HepG2 (cell line): ENCODE results near the gene RNU1-2. TPM values are rescaled to one million over a fixed set of nuclear protein-coding genes. Genes with fewer than 3 reads are reported as not detected.
A peak's percentile ranks its signal among the peaks of the same experiment; 100 is the strongest.
"Not testable (repeated sequence)": the region's sequence is repeated elsewhere in the genome, so short reads cannot be mapped to it uniquely, and the experiment has no call there.

Source experiments
- ATAC-seq: fragments of 200-7000 bp; cut with Tn5 transposase; 3 replicates; pipeline ENCODE4 v1.9.1; 2020; ENCODE audit warnings: mild to moderate bottlenecking, moderate library complexity
- BruUV-seq: library from RNA; stranded (reverse); fragments of 400-500 nt; replicated peaks from 2 replicates; lab custom pipeline; 2021; lab: Mats Ljungman, UMichigan
- CTCF ChIA-PET: fragments of 300-600 bp; formaldehyde crosslinking; extraction: SDS; loops from one replicate; lab custom pipeline; 2021; ENCODE audit warnings: low total read pairs, inconsistent platforms, low intra/inter-chr PET ratio; lab: Yijun Ruan, JAX
- POLR2A ChIA-PET: fragments of 350-600 bp; sonication (Branson Sonifier 250); formaldehyde crosslinking; loops from one replicate; lab custom pipeline; 2020; ENCODE audit warnings: antibody characterized with exemption, inconsistent platforms; lab: Yijun Ruan, JAX
- DNase-seq: peaks from one replicate; pipeline ENCODE4 v3.0.0-alpha.2; 2015; ENCODE audit warnings: low spot score
- FAIRE-seq: peaks from 3 replicates; lab custom pipeline; 2011; peaks lifted over from hg19 to GRCh38; lab: Jason Lieb, UNC
- H2AFZ ChIP-seq: one replicate; pipeline ENCODE4 v1.6.1; 2011; ENCODE audit warnings: low read length, inconsistent platforms
- H3K27ac ChIP-seq: fragments of 300-600 bp; 3 replicates; pipeline ENCODE4 v1.8.0; 2011; ENCODE audit warnings: mixed run types, mild to moderate bottlenecking, mixed read lengths, low read length, inconsistent platforms; ENCODE audit not compliant: insufficient read depth; ENCODE audit errors: extremely low read length
- H3K27me3 ChIP-seq, 2 experiments: fragments of 200-600 bp in 1 of 2; 2 replicates in 1 of 2; 3 replicates in 1 of 2; pipeline versions ENCODE4 v1.6.0 to v1.8.0; 2011; ENCODE audit warnings: low read length in 2 of 2, mild to moderate bottlenecking in 2 of 2, moderate library complexity in 2 of 2, inconsistent platforms in 1 of 2; ENCODE audit not compliant: insufficient read depth in 2 of 2, control insufficient read depth in 1 of 2
- H3K36me3 ChIP-seq, 2 experiments: fragments of 200-600 bp in 1 of 2; replicated peaks in 1 of 2; 2 replicates in 1 of 2; 3 replicates in 1 of 2; pipeline versions ENCODE4 v1.5.1 to v1.8.0; 2011; ENCODE audit warnings: low read length in 2 of 2, inconsistent platforms in 1 of 2; ENCODE audit not compliant: insufficient read depth in 2 of 2, control insufficient read depth in 1 of 2
- H3K4me1 ChIP-seq: 2 replicates; pipeline ENCODE4 v1.5.1; 2012; ENCODE audit warnings: low read length, inconsistent platforms; ENCODE audit not compliant: insufficient read depth
- H3K4me2 ChIP-seq: 2 replicates; pipeline ENCODE4 v1.6.0; 2011; ENCODE audit warnings: low read depth, low read length, inconsistent platforms
- H3K4me3 ChIP-seq, 3 experiments: fragments of 200-600 bp in 1 of 3; sonication (generic), shearing (Covaris generic) in 1 of 3; replicated peaks in 1 of 3; 2 replicates each; pipeline ENCODE4 v1.5.1; 2011 to 2016; ENCODE audit warnings: low read length in 3 of 3, inconsistent platforms in 2 of 3, low read depth in 2 of 3, mild to moderate bottlenecking in 2 of 3, control low read depth in 1 of 3, mixed read lengths in 1 of 3; ENCODE audit not compliant: insufficient read depth in 1 of 3
- H3K79me2 ChIP-seq: one replicate; pipeline ENCODE4 v1.6.1; 2011; ENCODE audit warnings: low read length, inconsistent platforms; ENCODE audit not compliant: insufficient read depth
- H3K9ac ChIP-seq: 2 replicates; pipeline ENCODE4 v1.6.0; 2011; ENCODE audit warnings: mild to moderate bottlenecking, low read depth, low read length, inconsistent platforms; ENCODE audit not compliant: insufficient read depth
- H3K9me3 ChIP-seq: 2 replicates; pipeline ENCODE4 v1.5.1; 2012; ENCODE audit warnings: mild to moderate bottlenecking, low read length
- H4K20me1 ChIP-seq: 2 replicates; pipeline ENCODE4 v1.6.0; 2011; ENCODE audit warnings: inconsistent platforms, mild to moderate bottlenecking, low read length, moderate library complexity; ENCODE audit not compliant: insufficient read depth
- WGBS: methylation state at CpG from one replicate; pipeline ENCODE4 v1.1.6; 2017; ENCODE audit warnings: low lambda C conversion rate; 5-methylcytosine and 5-hydroxymethylcytosine counted together
- in situ Hi-C: cut with HindIII; loops from 2 replicates; pipeline ENCODE4 v1.10.0; 2017; ENCODE audit warnings: low pct_unique_long_range_greater_than_20kb; ENCODE audit not compliant: extremely low pct_ligation_motif_present
- intact Hi-C: fragments of 100-400 bp; cut with micrococcal nuclease; formaldehyde crosslinking; loops from one replicate; pipeline ENCODE4 v1.10.0; 2022; ENCODE audit not compliant: unreplicated experiment
- polyA plus RNA-seq, 8 experiments: library from polyadenylated mRNA; depleted of rRNA in 3 of 8; stranded (reverse) in 7 of 8; unstranded in 1 of 8; fragments of >200 nt; fragmentation: Illumina TruSeq in 4 of 8; extraction: Trizol in 4 of 8; gene quantifications; 2 replicates each; pipeline versions ENCODE4 v1.2.1 to v1.2.3, GENCODE V29; 2011 to 2016; ENCODE audit warnings: low read depth in 4 of 8, missing spikeins in 1 of 8, mixed read lengths in 1 of 8; ENCODE audit not compliant: insufficient read depth in 1 of 8
- total RNA-seq, 5 experiments: library from RNA; depleted of rRNA; stranded (reverse); fragments of >200 nt; fragmentation: Illumina TruSeq; extraction: Trizol; gene quantifications; 2 replicates each; pipeline ENCODE4 v1.2.3, GENCODE V29; 2016; ENCODE audit warnings: low read depth in 1 of 5

The RNU1-2 gene
- total and polyA plus RNA-seq, 2 of the 13 experiments (the other 11 are each of a cell fraction or from before 2014, with no cell fraction given): under 0.01 to 11,018 TPM

DNA sequence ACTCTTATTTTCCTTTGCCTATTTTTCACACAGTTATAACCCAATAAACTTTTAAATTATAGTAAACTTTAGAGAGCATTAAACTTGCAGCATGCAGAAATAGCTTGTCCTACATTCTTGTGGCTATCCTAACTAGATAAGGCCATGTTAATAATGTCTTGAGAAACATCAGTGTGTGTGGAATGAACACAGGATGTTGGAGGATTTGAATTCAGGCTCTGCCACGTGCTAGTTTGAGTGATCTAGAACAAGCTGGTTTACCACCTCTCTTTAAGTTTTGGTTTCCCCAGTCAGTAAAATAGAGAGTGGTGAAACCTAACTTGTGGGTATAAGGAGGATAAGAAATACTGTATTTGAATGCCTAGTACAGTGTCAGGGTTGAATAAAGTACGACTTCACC lies 39.6 kb upstream of the RNU1-2 start:
- BruUV-seq, H4K20me1 ChIP-seq, H3K4me1 ChIP-seq, H2AFZ ChIP-seq, CTCF ChIA-PET, in situ Hi-C loops, H3K27ac ChIP-seq, H3K4me2 ChIP-seq, FAIRE-seq, H3K79me2 ChIP-seq, H3K9me3 ChIP-seq, H3K27me3 ChIP-seq, DNase-seq, intact Hi-C loops, H3K4me3 ChIP-seq, POLR2A ChIA-PET, H3K9ac ChIP-seq, ATAC-seq, H3K36me3 ChIP-seq: not testable (repeated sequence)
- WGBS: 15% methylated on average over 1 of the region's 2 CpGs

DNA sequence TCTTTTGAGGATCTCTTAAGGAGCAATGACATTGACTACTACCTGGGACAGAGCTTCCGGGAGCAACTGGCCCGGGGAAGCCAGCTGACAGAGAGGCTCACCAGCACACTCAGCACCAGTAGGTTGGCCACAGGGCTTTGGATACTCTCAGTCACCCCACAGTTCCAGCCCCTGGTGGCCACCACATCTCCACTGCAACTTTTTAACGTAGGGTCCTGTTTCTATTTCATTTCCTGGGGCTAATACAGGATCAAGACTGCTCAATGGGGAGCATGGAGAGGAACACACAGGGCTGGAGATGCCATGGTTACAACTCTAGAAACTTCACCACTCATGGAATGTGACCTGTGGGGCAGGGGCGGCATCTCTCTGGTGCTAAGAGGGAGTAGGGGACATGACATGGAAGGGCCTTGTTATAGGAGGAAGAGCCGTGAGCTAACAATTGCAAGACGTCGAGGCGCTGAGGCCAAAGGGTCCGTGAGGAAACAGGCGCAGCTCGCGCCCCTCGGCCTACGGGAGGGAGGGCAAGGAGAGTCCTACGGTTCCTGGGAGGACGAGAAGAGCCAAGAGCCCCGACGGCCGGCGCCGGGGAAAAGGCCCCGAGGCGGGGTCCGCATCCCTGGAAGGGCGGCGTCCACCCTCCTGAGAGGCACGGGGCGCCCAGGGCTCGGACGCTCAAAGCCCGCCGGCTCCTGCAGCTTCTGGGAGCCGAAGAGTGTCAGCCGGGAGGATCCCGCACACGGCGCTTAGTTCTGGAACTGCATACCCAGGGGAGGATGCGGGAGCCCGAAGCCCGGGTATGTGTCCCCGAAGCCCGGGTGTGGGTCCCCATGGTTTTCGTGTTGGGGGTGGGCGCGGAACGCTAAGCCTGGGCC lies 36.4 kb upstream of the RNU1-2 start:
- FAIRE-seq, BruUV-seq, H3K27ac ChIP-seq, H3K36me3 ChIP-seq, CTCF ChIA-PET, DNase-seq, in situ Hi-C loops, H3K4me3 ChIP-seq, H3K79me2 ChIP-seq, H3K9me3 ChIP-seq, H3K9ac ChIP-seq, intact Hi-C loops, POLR2A ChIA-PET, H3K4me1 ChIP-seq, H2AFZ ChIP-seq, H4K20me1 ChIP-seq, H3K27me3 ChIP-seq: not testable (repeated sequence)
- peak overlapping the region; percentile 45; the same call in 1 of the 2 replicates for H3K4me2 ChIP-seq
- peak; percentile 74 for ATAC-seq
- WGBS: 80% methylated on average over 36 of the region's 46 CpGs
